NCI-H2227 (cell line): ENCODE measurements around the gene HEXD.
A peak's percentile ranks its signal among the peaks of the same experiment; 100 is the strongest.

Experiments used
- DNase-seq: peaks from one replicate; lab custom pipeline; 2025; ENCODE audit not compliant: unreplicated experiment; lab: John Stamatoyannopoulos, UW

Gene HEXD

GRCh38 chr17:82414548-82415281 is 3.4 kb upstream of the HEXD start:
- peak; percentile 85 for DNase-seq

GRCh38 chr17:82415336-82415735 is 2.8 kb upstream of the HEXD start:
- DNase-seq, result no peak

GRCh38 chr17:82415786-82416185 is 2.4 kb upstream of the HEXD start:
- no peak for DNase-seq

GRCh38 chr17:82416264-82416663 is 1.9 kb upstream of the HEXD start:
- no peak for DNase-seq

- peak; percentile 16 for DNase-seq
These were observed 1.4 kb upstream of the HEXD start for GRCh38 chr17:82416771-82417170.

- no peak for DNase-seq
These were observed 1.4 kb downstream of the HEXD start for GRCh38 chr17:82419540-82419939.

GRCh38 chr17:82424001-82424862 is 6.1 kb downstream of the HEXD start:
- peak; percentile 30 for DNase-seq

GRCh38 chr17:82424863-82425159 is 6.7 kb downstream of the HEXD start:
- DNase-seq, result no peak

GRCh38 chr17:82428546-82428945 is 10.4 kb downstream of the HEXD start:
- no peak for DNase-seq

GRCh38 chr17:82429824-82430223 is 11.7 kb downstream of the HEXD start:
- DNase-seq, result no peak

- DNase-seq, result no peak
These were observed 13.9 kb downstream of the HEXD start for GRCh38 chr17:82432017-82432416.

- DNase-seq, result no peak
These were observed 15.5 kb downstream of the HEXD start for GRCh38 chr17:82433560-82434215.

- no peak for DNase-seq
These were observed 16.0 kb downstream of the HEXD start for GRCh38 chr17:82434216-82434565.

- no peak for DNase-seq
These were observed 17.0 kb downstream of the HEXD start for GRCh38 chr17:82435103-82435502.

- no peak for DNase-seq
These were observed 17.7 kb downstream of the HEXD start for GRCh38 chr17:82435601-82436583.

GRCh38 chr17:82436601-82437324 is 18.6 kb downstream of the HEXD start:
- DNase-seq, result no peak

- DNase-seq, result no peak
These were observed 19.1 kb downstream of the HEXD start for GRCh38 chr17:82437325-82437668.

GRCh38 chr17:82438401-82439193 is 20.4 kb downstream of the HEXD start:
- DNase-seq, result no peak

GRCh38 chr17:82439194-82439828 is 21.2 kb downstream of the HEXD start:
- no peak for DNase-seq
